ENCODE results near the gene CSF1. TPM values are rescaled to one million over a fixed set of nuclear protein-coding genes. Genes with fewer than 3 reads are reported as not detected.

CSF1 gene
- total and polyA plus RNA-seq, 2 of the 13 experiments (the other 11 are each of a cell fraction or from before 2014, with no cell fraction given) = 4.6 to 13.3 TPM

- TF ChIP-seq STAT6 (CRISPR knock-in tag; IDR thresholded peaks at IDR 0.05; ENCODE audit: borderline replicate concordance) (no peak), MYPOP (CRISPR knock-in tag; IDR thresholded peaks at IDR 0.05) (no peak), KDM1A (CRISPR knock-in tag; IDR thresholded peaks at IDR 0.05) (peak; percentile 15; the same call in 1 of the 2 replicates), GLI4 (CRISPR knock-in tag; IDR thresholded peaks at IDR 0.05; ENCODE audit: borderline replicate concordance) (no peak), SNAPC2 (CRISPR knock-in tag; IDR thresholded peaks at IDR 0.05) (peak; percentile 57; the same call in 1 of the 2 replicates), ZNF317 (CRISPR knock-in tag; IDR thresholded peaks at IDR 0.05) (no peak), ZNF704 (CRISPR knock-in tag; IDR thresholded peaks at IDR 0.05; ENCODE audit: borderline replicate concordance) (no peak), NFKB2 (CRISPR knock-in tag; IDR thresholded peaks at IDR 0.05; ENCODE audit: borderline replicate concordance) (peak; percentile 80; the same call in 1 of the 2 replicates), SMAD9 (CRISPR knock-in tag; IDR thresholded peaks at IDR 0.05) (0 out of 2 replicates have a peak, but pooled peaks have one; percentile 33), E2F5 (CRISPR knock-in tag; conservative IDR thresholded peaks at IDR 0.05) (no peak), AHR (CRISPR knock-in tag; IDR thresholded peaks at IDR 0.05) (no peak), HMGXB3 (CRISPR knock-in tag; IDR thresholded peaks at IDR 0.05; ENCODE audit: borderline replicate concordance) (no peak), PRPF4 (IDR thresholded peaks at IDR 0.05; ENCODE audit: low read depth, low read length, poor library complexity, severe bottlenecking) (peak; percentile 72), KLF15 (CRISPR knock-in tag; IDR thresholded peaks at IDR 0.05; ENCODE audit: borderline replicate concordance) (0 out of 2 replicates have a peak, but pooled peaks have one; percentile 81), ZBTB14 (CRISPR knock-in tag; IDR thresholded peaks at IDR 0.05) (no peak)
These were observed 28.1 kb upstream of the CSF1 start (continued) for GRCh38 chr1:109882288-109883245.

Data from HepG2 (cell line).